GM10266 (cell line): ENCODE results near the gene TRAPPC14.

ENCODE experiments used
- DNase-seq: peaks from one replicate; pipeline ENCODE4 v3.0.0; 2012; ENCODE audit errors: extremely low spot score
- CTCF ChIP-seq: IDR thresholded peaks from 2 replicates; pipeline ENCODE4 v1.5.1; 2012; ENCODE audit warnings: mild to moderate bottlenecking, low read depth; ENCODE audit not compliant: control insufficient read depth, insufficient read depth; ENCODE audit errors: missing control alignments

Gene TRAPPC14

GRCh38 chr7:100176096-100177044 is 17.8 kb upstream of the TRAPPC14 start:
- peak; percentile 10 for DNase-seq
- TF ChIP-seq CTCF, result no peak

DNA sequence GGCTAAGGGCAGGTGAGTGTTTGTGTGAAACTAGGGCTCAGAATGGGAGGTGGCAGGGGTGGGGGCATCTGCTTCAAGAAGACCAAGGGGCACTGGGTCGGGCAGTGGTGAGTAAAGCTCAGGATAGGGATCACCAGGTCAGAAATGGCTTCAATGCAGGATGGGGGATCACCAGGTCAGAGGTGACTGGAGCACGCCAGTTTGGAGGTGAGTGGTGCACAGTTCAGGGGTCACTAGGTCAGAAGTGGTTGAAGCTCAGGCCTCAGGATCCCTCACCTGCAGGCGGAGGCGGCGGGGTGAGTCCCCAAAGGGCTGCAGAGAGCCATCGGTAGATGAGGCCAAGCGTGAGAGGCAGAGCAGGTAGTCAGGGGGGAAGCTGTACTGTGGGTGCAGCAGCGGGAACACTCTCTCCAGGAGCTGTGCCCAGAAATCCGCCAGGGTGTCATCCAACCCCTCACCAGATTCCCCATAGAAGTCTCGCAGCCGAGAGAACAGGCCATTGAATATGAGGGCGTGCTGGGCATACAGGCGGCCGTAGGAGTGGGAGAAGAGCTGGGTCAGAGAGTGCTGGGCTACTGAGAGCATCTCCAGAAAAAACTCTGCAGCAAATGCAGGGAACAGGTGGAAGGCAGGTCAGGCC is 16.9 kb upstream of the TRAPPC14 start:
- no peak for TF ChIP-seq CTCF
- DNase-seq, result no peak

GRCh38 chr7:100174582-100174981 is 16.1 kb upstream of the TRAPPC14 start:
- no peak for DNase-seq
- no peak for TF ChIP-seq CTCF

DNA sequence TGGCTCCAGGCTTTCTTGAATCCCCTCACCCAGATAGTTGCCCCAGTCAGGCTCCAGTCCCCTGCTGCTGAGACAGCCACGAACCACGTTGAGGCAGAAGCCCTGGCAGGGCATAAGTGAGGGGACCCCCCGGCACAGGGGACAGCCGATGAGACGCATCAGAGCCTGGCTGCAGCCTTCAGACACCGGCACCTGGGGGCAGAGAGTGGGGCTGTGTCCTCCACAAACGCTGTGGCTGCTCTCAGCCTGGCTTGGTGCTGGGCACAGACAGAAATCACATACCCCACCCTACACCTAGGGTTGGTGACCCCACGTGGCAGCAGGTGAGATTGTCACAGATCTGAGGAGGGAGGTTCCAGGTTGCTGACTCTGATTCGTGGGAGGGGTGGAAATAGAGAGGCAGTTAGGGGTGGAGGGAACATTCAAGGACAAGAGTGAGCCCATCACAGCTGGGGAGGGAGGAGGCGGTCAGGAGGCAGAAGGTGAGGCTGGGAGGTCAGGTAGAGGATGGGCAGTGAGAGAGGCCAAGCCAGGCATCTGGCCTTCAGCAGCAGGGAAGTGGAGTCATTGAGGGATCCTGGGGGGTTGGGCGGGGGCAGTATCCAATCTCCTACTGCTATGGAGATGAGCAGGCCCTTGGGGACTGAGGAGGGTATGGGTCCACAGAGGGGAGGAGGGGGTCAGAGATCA is 15.4 kb upstream of the TRAPPC14 start:
- TF ChIP-seq CTCF, result no peak
- DNase-seq, result peak; percentile 25

GRCh38 chr7:100171840-100172239 is 13.3 kb upstream of the TRAPPC14 start:
- no peak for TF ChIP-seq CTCF
- peak; percentile 28 for DNase-seq

DNA sequence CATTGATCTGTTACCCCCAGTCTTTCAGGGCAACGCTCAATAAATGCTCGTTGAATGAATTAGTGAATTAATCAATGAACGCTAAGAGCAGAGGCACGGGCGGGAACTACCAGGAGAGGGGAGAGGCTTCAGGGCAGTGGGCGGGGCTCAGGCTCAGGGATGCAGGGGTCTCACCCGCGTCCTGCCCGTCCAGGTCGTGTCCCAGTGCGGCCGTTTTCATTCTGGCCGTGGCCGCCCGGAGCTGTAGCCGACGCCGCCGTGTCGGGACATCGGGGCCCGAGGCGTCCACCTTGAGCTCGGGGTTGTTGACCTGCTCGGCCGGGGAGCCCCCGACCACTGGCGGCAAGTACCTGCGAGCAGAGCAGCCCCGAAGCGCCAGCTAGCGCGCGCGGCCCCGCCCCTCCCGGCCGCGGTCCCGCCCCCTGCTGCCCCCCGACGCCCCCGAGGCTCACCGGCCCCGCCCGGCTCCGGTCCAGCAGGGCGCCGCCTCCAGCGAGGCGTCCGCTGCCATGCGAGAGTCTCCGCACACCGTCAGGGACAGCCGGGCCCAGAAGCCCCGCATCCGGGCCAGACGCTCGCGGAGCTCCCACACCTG is 12.7 kb upstream of the TRAPPC14 start:
- DNase-seq, result peak; percentile 62
- TF ChIP-seq CTCF, result no peak
